ENCODE measurements around the gene TULP3.

Gene TULP3

DNA sequence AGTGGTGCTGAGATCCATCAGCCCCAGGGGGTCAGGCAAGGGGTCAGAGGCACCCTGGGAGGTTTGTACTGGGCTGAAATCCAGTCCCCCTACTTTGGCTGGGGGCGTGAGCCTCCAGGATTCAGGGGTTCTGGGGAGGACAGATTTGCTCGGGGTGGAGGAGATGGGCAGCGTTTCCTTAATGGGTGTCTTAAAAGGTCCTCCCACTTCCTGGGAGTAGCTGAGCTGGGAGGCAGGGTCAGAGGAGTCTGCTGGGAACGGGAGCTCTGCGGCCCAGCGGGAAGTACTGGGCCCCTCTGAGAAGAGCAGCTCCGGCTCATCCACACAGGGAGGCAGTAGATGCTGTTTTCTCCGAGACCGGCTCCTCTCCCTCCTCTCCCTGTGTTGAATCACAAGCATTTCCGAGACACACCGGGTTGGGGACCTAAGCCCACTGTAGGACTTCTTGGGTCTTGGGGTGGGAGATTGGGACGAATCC, 31.7 kb upstream of the TULP3 start:
- ChIA-PET CTCF (interaction anchor here (5.3 kb wide), 1 partner anchor 13 kb away, joined by 20 read pairs; no protein-coding TSS in a partner anchor), POLR2A (no interaction called here)
- no peak for TF ChIP-seq ZNF341 (tag by site-specific recombination; IDR thresholded peaks at IDR 0.05; ENCODE audit: low read depth)
- peak; percentile 86 for TF ChIP-seq GLIS1 (tag by site-specific recombination; IDR thresholded peaks at IDR 0.05)
- peak; percentile 68; the same call in 1 of the 2 replicates for TF ChIP-seq ZNF394 (tag by site-specific recombination; IDR thresholded peaks at IDR 0.05; ENCODE audit: borderline replicate concordance)
- TF ChIP-seq ZNF292 (tag by site-specific recombination; IDR thresholded peaks at IDR 0.05; ENCODE audit: borderline replicate concordance, low read depth), result no peak
- TF ChIP-seq, protein P1, sequence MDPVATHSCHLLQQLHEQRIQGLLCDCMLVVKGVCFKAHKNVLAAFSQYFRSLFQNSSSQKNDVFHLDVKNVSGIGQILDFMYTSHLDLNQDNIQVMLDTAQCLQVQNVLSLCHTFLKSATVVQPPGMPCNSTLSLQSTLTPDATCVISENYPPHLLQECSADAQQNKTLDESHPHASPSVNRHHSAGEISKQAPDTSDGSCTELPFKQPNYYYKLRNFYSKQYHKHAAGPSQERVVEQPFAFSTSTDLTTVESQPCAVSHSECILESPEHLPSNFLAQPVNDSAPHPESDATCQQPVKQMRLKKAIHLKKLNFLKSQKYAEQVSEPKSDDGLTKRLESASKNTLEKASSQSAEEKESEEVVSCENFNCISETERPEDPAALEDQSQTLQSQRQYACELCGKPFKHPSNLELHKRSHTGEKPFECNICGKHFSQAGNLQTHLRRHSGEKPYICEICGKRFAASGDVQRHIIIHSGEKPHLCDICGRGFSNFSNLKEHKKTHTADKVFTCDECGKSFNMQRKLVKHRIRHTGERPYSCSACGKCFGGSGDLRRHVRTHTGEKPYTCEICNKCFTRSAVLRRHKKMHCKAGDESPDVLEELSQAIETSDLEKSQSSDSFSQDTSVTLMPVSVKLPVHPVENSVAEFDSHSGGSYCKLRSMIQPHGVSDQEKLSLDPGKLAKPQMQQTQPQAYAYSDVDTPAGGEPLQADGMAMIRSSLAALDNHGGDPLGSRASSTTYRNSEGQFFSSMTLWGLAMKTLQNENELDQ (tag by site-specific recombination; IDR thresholded peaks at IDR 0.05; ENCODE audit: low read depth), result no peak
- TF ChIP-seq ZNF302 (tag by site-specific recombination; IDR thresholded peaks at IDR 0.05; ENCODE audit: low read depth), result no peak
- no peak for TF ChIP-seq ZBTB21 (tag by site-specific recombination; IDR thresholded peaks at IDR 0.05)
- no peak for TF ChIP-seq ZNF677 (tag by site-specific recombination; IDR thresholded peaks at IDR 0.05)
- TF ChIP-seq SCRT2 (tag by site-specific recombination; IDR thresholded peaks at IDR 0.05), result no peak
- TF ChIP-seq BCL11A (tag by site-specific recombination; IDR thresholded peaks at IDR 0.05; ENCODE audit: low read depth), result no peak
- no peak for TF ChIP-seq ZNF664 (tag by site-specific recombination; IDR thresholded peaks at IDR 0.05)
- TF ChIP-seq WT1 (tag by site-specific recombination; IDR thresholded peaks at IDR 0.05), result 0 out of 2 replicates have a peak, but pooled peaks have one; percentile 30
- peak; percentile 60 for TF ChIP-seq GLIS2 (tag by site-specific recombination; IDR thresholded peaks at IDR 0.05)
- no peak for TF ChIP-seq KLF9 (tag by site-specific recombination; IDR thresholded peaks at IDR 0.05; ENCODE audit: low read depth)
- no peak for TF ChIP-seq ZNF792 (tag by site-specific recombination; IDR thresholded peaks at IDR 0.05)
- no peak for TF ChIP-seq YY2 (tag by site-specific recombination; IDR thresholded peaks at IDR 0.05)
- Histone ChIP-seq H3K9me3 (ENCODE audit: control insufficient read depth, insufficient read depth, low read depth, low read length) (no peaks in the 10 kb centered on the region), H3K4me1 (ENCODE audit: control insufficient read depth, insufficient read depth, low read length) (no peaks in the 10 kb centered on the region), H3K36me3 (ENCODE audit: control insufficient read depth in 2 of 2, insufficient read depth in 1 of 2, low read length in 2 of 2) (peaks cover 42 to 62% of the 10 kb centered on the region in 2 experiments), H3K27ac (ENCODE audit: extremely low read depth, low read depth, low read length) (no peak overlapping the region), H3K4me3 (ENCODE audit: low read depth, low read length) (no peak overlapping the region)

DNA sequence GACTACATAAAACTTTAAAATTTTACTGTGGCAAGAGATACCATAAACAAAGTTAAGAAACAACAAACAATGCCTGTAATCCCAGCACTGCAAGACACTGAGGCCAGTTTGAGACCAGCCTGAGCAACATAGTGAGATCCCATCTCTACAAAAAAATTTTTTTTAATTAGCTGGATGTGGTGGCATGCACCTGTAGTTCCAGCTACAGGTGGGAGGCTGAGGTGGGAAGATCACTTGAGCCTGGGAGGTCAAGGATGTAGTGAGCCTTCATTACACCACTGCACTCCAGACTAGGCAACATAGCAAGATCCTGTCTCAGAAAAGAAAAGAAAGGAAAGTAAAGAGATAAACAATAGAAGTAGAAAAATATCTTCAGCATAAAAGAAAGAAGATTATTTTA, 30.5 kb upstream of the TULP3 start:
- no peaks in the 10 kb centered on the region for H3K4me1 ChIP-seq (ENCODE audit: control insufficient read depth, insufficient read depth, low read length)
- TF ChIP-seq, protein P2, sequence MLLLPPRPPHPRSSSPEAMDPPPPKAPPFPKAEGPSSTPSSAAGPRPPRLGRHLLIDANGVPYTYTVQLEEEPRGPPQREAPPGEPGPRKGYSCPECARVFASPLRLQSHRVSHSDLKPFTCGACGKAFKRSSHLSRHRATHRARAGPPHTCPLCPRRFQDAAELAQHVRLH (tag by site-specific recombination; IDR thresholded peaks at IDR 0.05), result no peak
- TF ChIP-seq ZNF792 (tag by site-specific recombination; IDR thresholded peaks at IDR 0.05) (no peak), SCRT1 (tag by site-specific recombination; IDR thresholded peaks at IDR 0.05; ENCODE audit: borderline replicate concordance) (peak; percentile 88), SCRT2 (tag by site-specific recombination; IDR thresholded peaks at IDR 0.05) (peak; percentile 93)
- H3K27ac ChIP-seq (ENCODE audit: extremely low read depth, low read depth, low read length), result no peak overlapping the region
- H3K36me3 ChIP-seq (ENCODE audit: control insufficient read depth in 2 of 2, insufficient read depth in 1 of 2, low read length in 2 of 2), result peaks cover 43 to 72% of the 10 kb centered on the region in 2 experiments
- POLR2A ChIA-PET, result no interaction called here
- CTCF ChIA-PET, result interaction anchor here (0.6 to 5.3 kb wide), 3 partner anchors 15 to 187 kb away, joined by 3 to 20 read pairs (median 5); no protein-coding TSS in a partner anchor
- no peak overlapping the region for H3K4me3 ChIP-seq (ENCODE audit: low read depth, low read length)
- no peaks in the 10 kb centered on the region for H3K9me3 ChIP-seq (ENCODE audit: control insufficient read depth, insufficient read depth, low read depth, low read length)

DNA sequence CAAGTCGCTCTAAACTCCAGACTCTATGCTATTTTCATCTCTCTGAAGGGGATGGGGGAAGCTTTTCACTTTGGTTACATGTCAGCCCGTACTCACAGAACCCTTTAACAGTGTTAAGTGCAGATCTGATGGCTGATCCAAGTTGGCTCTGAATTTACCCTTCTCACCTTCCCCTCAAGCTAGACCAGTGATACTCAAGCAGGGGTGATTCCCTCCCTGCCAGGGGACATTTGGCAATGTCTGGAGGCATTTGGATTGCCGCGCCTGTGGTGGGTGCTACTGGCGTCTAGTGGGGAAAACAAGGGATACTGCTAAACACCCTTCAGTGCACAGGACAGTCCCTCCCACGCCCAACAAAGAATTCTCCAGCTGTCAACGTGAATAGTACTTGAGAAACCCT, 27.8 kb upstream of the TULP3 start:
- Histone ChIP-seq H3K27ac (ENCODE audit: extremely low read depth, low read depth, low read length) (no peak overlapping the region), H3K36me3 (ENCODE audit: control insufficient read depth in 2 of 2, insufficient read depth in 1 of 2, low read length in 2 of 2) (peaks cover 68 to 92% of the 10 kb centered on the region in 2 experiments), H3K4me3 (ENCODE audit: low read depth, low read length) (no peak overlapping the region), H3K4me1 (ENCODE audit: control insufficient read depth, insufficient read depth, low read length) (no peaks in the 10 kb centered on the region), H3K9me3 (ENCODE audit: control insufficient read depth, insufficient read depth, low read depth, low read length) (no peaks in the 10 kb centered on the region)
- ChIA-PET CTCF (interaction anchor here (0.5 to 1.7 kb wide), 5 partner anchors 9 to 172 kb away, joined by 3 to 8 read pairs (median 4); no protein-coding TSS in a partner anchor), POLR2A (interaction anchor here (1.5 kb wide), 2 partner anchors 9 to 14 kb away, joined by 4 to 5 read pairs; partner anchors contain the start of genes FOXM1 and RHNO1)
- TF ChIP-seq, protein P2 (tag by site-specific recombination; IDR thresholded peaks at IDR 0.05), result no peak
- TF ChIP-seq ZNF221 (tag by site-specific recombination; IDR thresholded peaks at IDR 0.05; ENCODE audit: borderline replicate concordance) (no peak), GLIS1 (tag by site-specific recombination; IDR thresholded peaks at IDR 0.05) (no peak)
- TF ChIP-seq, protein P3, sequence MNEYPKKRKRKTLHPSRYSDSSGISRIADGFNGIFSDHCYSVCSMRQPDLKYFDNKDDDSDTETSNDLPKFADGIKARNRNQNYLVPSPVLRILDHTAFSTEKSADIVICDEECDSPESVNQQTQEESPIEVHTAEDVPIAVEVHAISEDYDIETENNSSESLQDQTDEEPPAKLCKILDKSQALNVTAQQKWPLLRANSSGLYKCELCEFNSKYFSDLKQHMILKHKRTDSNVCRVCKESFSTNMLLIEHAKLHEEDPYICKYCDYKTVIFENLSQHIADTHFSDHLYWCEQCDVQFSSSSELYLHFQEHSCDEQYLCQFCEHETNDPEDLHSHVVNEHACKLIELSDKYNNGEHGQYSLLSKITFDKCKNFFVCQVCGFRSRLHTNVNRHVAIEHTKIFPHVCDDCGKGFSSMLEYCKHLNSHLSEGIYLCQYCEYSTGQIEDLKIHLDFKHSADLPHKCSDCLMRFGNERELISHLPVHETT (tag by site-specific recombination; IDR thresholded peaks at IDR 0.05), result no peak
